ENCODE results near the gene IQGAP1.
"Not testable (repeated sequence)": the region's sequence is repeated elsewhere in the genome, so short reads cannot be mapped to it uniquely, and the experiment has no call there.

IQGAP1 gene

GRCh38 chr15:90410316-90410715 lies 22.3 kb downstream of the IQGAP1 start:
- not testable (repeated sequence) for DNase-seq

- no peak for DNase-seq
Measured at GRCh38 chr15:90411176-90411575, 23.1 kb downstream of the IQGAP1 start.

- no peak for DNase-seq
Measured at GRCh38 chr15:90412356-90413194, 24.5 kb downstream of the IQGAP1 start.

- no peak for DNase-seq
Measured at GRCh38 chr15:90413411-90414379, 25.7 kb downstream of the IQGAP1 start.

- DNase-seq, result no peak
Measured at GRCh38 chr15:90414408-90415028, 26.5 kb downstream of the IQGAP1 start.

GRCh38 chr15:90416052-90416451 lies 28.0 kb downstream of the IQGAP1 start:
- DNase-seq, result not testable (repeated sequence)

- no peak for DNase-seq
Measured at GRCh38 chr15:90418627-90419026, 30.6 kb downstream of the IQGAP1 start.

- no peak for DNase-seq
Measured at GRCh38 chr15:90419206-90419605, 31.2 kb downstream of the IQGAP1 start.

- DNase-seq, result no peak
Measured at GRCh38 chr15:90419738-90420406, 31.8 kb downstream of the IQGAP1 start.

- no peak for DNase-seq
Measured at GRCh38 chr15:90420451-90420850, 32.4 kb downstream of the IQGAP1 start.

GRCh38 chr15:90421527-90421926 lies 33.5 kb downstream of the IQGAP1 start:
- no peak for DNase-seq

GRCh38 chr15:90422043-90422442 lies 34.0 kb downstream of the IQGAP1 start:
- no peak for DNase-seq

GRCh38 chr15:90422936-90423335 lies 34.9 kb downstream of the IQGAP1 start:
- DNase-seq, result no peak

GRCh38 chr15:90423801-90424319 lies 35.8 kb downstream of the IQGAP1 start:
- DNase-seq, result no peak

GRCh38 chr15:90425726-90426346 lies 37.8 kb downstream of the IQGAP1 start:
- no peak for DNase-seq

GRCh38 chr15:90427185-90427584 lies 39.1 kb downstream of the IQGAP1 start:
- no peak for DNase-seq

GRCh38 chr15:90432253-90432652 lies 44.2 kb downstream of the IQGAP1 start:
- DNase-seq, result no peak

GRCh38 chr15:90435652-90436337 lies 47.8 kb downstream of the IQGAP1 start:
- no peak for DNase-seq

GRCh38 chr15:90436952-90437351 lies 48.9 kb downstream of the IQGAP1 start:
- no peak for DNase-seq

GRCh38 chr15:90437516-90437915 lies 49.5 kb downstream of the IQGAP1 start:
- no peak for DNase-seq

- DNase-seq, result no peak
Measured at GRCh38 chr15:90439946-90440345, 51.9 kb downstream of the IQGAP1 start.
